GM12864 (cell line): ENCODE data around the gene RDH5.

ENCODE experiments used
- DNase-seq: peaks from one replicate; pipeline ENCODE4 v3.0.0-alpha.2; 2011; ENCODE audit warnings: low read depth
- H3K4me3 ChIP-seq: 2 replicates; pipeline ENCODE4 v1.5.1; 2011; ENCODE audit warnings: mild to moderate bottlenecking, low read depth, low read length, control low read depth
- TF ChIP-seq, protein P1 (sequence below): IDR thresholded peaks from 2 replicates; pipeline ENCODE4 v1.5.1; 2011; ENCODE audit warnings: low read depth, mild to moderate bottlenecking, moderate library complexity, low read length, control low read depth, inconsistent platforms; ENCODE audit errors: missing control alignments

Gene RDH5

DNA sequence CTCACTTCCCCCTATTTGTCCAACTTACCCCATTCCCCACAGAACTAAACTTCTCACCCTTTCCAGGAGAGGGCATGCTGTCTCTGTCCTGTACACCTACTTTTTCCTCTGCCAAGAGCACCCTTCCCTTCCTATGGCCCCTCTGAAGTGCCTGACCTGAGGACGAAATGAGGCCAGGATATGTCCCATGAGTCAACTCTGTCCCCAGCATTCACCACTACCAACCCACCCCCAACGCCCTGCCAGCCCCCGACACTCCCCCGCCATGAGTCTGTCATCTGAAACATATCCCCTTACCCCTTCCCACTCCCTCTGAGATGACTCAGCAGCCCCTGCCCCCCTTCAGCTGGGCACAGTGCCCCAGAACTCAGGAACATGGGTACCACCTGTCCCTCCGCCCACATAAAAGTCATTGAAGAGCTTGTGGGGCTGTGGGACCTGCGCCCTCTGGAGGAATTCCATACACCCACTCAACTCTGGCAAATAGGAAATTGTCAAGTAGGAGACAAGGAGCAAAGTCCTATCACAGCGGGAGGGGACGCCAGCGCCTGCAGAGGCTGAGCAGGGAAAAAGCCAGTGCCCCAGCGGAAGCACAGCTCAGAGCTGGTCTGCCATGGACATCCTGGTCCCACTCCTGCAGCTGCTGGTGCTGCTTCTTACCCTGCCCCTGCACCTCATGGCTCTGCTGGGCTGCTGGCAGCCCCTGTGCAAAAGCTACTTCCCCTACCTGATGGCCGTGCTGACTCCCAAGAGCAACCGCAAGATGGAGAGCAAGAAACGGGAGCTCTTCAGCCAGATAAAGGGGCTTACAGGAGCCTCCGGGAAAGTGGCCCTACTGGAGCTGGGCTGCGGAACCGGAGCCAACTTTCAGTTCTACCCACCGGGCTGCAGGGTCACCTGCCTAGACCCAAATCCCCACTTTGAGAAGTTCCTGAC is 38.8 kb upstream of the RDH5 start:
- DNase-seq = no peak
- no peak overlapping the region for H3K4me3 ChIP-seq
- TF ChIP-seq, protein P1, sequence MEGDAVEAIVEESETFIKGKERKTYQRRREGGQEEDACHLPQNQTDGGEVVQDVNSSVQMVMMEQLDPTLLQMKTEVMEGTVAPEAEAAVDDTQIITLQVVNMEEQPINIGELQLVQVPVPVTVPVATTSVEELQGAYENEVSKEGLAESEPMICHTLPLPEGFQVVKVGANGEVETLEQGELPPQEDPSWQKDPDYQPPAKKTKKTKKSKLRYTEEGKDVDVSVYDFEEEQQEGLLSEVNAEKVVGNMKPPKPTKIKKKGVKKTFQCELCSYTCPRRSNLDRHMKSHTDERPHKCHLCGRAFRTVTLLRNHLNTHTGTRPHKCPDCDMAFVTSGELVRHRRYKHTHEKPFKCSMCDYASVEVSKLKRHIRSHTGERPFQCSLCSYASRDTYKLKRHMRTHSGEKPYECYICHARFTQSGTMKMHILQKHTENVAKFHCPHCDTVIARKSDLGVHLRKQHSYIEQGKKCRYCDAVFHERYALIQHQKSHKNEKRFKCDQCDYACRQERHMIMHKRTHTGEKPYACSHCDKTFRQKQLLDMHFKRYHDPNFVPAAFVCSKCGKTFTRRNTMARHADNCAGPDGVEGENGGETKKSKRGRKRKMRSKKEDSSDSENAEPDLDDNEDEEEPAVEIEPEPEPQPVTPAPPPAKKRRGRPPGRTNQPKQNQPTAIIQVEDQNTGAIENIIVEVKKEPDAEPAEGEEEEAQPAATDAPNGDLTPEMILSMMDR = no peak

- TF ChIP-seq, protein P1 = no peak
- DNase-seq = no peak
- no peak overlapping the region for H3K4me3 ChIP-seq
Measured at GRCh38 chr12:55682087-55682796, 38.0 kb upstream of the RDH5 start.

- no peak overlapping the region for H3K4me3 ChIP-seq
- DNase-seq = no peak
- TF ChIP-seq, protein P1 = no peak
Measured at GRCh38 chr12:55683676-55684075, 36.5 kb upstream of the RDH5 start.

- TF ChIP-seq, protein P1 = no peak
- no peak for DNase-seq
- no peak overlapping the region for H3K4me3 ChIP-seq
Measured at GRCh38 chr12:55684761-55685370, 35.3 kb upstream of the RDH5 start.

GRCh38 chr12:55685671-55686070 is 34.5 kb upstream of the RDH5 start:
- H3K4me3 ChIP-seq = no peak overlapping the region
- TF ChIP-seq, protein P1 = no peak
- no peak for DNase-seq

DNA sequence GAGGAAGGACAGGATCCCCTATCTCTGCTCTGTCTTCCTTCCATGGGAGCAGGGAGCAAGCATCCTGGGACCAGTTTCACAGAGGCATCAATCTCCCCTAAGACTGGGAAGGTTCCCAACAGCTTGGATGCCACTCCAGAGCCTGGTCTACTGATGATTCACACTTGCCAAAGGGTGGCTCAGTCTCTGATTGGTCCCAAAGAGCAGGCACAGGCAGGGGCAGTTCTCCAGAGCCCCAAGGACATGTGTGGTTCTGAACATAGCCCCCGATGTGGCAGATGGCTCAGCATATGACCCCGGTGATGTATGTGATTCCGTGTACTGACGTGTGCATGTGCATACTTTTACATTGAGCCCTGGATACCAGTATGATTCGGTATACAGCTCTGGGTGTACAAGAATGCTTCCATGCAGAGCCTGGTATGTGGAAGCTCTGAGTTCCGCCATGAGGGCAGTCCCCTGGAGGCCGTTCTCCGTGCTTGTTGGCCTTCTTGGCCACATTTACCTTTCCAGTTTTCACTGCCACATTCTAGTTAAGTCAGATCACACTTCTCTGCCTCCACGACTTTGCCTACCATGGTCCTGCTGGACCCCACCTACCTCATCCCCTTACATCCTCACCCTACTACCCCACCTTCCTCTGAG is 33.7 kb upstream of the RDH5 start:
- TF ChIP-seq, protein P1 = no peak
- H3K4me3 ChIP-seq = no peak overlapping the region
- no peak for DNase-seq
